ENCODE data around the gene MEF2A.

- no peak for TF ChIP-seq CTCF (IDR thresholded peaks at IDR 0.05; ENCODE audit: borderline replicate concordance, extremely low read depth, low read length, poor library complexity, severe bottlenecking)
- no peak for TF ChIP-seq EZH2 (IDR thresholded peaks at IDR 0.05; ENCODE audit: borderline replicate concordance, low read depth, low read length, severe bottlenecking)
These were observed 65.5 kb downstream of the MEF2A start for GRCh38 chr15:99631255-99631654.
